ENCODE data around the gene SUMF1.

Gene SUMF1

GRCh38 chr3:4508048-4508981 is 41.2 kb upstream of the SUMF1 start:
- Histone ChIP-seq H3K79me2 (ENCODE audit: insufficient read depth, low read depth) (no peaks in the 10 kb centered on the region), H3K4me3 (IDR thresholded peaks at IDR 0.05; ENCODE audit: insufficient read depth, low read depth, low read length) (no peak overlapping the region), H3K27ac (peak overlapping the region; percentile 82), H4K20me1 (ENCODE audit: insufficient read depth) (no peaks in the 10 kb centered on the region), H3K27me3 (ENCODE audit: insufficient read depth, low read depth) (no peaks in the 10 kb centered on the region), H3K36me3 (ENCODE audit: insufficient read depth) (no peaks in the 10 kb centered on the region), H3K4me2 (peak overlapping the region; percentile 42), H2AFZ (ENCODE audit: low read depth) (no peak overlapping the region), H3K4me1 (ENCODE audit: low read depth, poor library complexity, severe bottlenecking) (peaks cover 65% of the 10 kb centered on the region), H3K9ac (peak overlapping the region; percentile 33; the same call in 1 of the 2 replicates)
- TF ChIP-seq, protein P1, sequence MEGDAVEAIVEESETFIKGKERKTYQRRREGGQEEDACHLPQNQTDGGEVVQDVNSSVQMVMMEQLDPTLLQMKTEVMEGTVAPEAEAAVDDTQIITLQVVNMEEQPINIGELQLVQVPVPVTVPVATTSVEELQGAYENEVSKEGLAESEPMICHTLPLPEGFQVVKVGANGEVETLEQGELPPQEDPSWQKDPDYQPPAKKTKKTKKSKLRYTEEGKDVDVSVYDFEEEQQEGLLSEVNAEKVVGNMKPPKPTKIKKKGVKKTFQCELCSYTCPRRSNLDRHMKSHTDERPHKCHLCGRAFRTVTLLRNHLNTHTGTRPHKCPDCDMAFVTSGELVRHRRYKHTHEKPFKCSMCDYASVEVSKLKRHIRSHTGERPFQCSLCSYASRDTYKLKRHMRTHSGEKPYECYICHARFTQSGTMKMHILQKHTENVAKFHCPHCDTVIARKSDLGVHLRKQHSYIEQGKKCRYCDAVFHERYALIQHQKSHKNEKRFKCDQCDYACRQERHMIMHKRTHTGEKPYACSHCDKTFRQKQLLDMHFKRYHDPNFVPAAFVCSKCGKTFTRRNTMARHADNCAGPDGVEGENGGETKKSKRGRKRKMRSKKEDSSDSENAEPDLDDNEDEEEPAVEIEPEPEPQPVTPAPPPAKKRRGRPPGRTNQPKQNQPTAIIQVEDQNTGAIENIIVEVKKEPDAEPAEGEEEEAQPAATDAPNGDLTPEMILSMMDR (conservative IDR thresholded peaks at IDR 0.05; ENCODE audit: low read depth, low read length) = no peak

DNA sequence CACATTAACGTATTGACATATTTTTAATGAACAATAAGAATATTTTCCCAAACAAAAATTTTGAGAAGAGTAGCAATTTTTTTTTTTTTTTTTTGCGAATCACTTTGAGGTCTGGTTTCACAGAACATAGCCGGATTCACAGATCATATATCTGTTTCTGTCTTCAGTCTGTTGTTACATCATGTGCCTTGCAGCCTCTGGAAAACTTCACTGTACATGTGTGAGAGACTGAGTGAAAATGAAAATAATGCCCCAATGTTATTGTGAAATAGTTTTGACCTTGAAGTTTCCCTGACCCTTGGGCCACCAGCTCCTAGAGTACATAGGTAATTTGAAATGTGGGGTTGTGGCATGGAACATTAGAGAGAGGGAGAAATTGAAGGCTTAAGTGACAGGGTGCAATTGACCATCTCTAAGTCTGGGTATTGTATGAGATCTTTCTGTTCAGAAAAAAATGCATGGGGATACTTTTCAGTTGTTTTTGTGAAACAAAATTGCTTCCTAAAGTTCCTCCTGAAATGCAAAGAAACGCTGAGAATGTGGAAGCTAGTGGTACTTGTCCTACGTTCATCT is 40.0 kb upstream of the SUMF1 start:
- peak overlapping the region; percentile 42 for H3K4me2 ChIP-seq
- H3K27me3 ChIP-seq (ENCODE audit: insufficient read depth, low read depth) = no peaks in the 10 kb centered on the region
- TF ChIP-seq, protein P1 (conservative IDR thresholded peaks at IDR 0.05; ENCODE audit: low read depth, low read length) = no peak
- peak overlapping the region; percentile 33; the same call in 1 of the 2 replicates for H3K9ac ChIP-seq
- no peaks in the 10 kb centered on the region for H3K36me3 ChIP-seq (ENCODE audit: insufficient read depth)
- H3K79me2 ChIP-seq (ENCODE audit: insufficient read depth, low read depth) = no peaks in the 10 kb centered on the region
- peak overlapping the region; percentile 82 for H3K27ac ChIP-seq
- H3K4me1 ChIP-seq (ENCODE audit: low read depth, poor library complexity, severe bottlenecking) = peaks cover 77% of the 10 kb centered on the region
- H2AFZ ChIP-seq (ENCODE audit: low read depth) = no peak overlapping the region
- no peak overlapping the region for H3K4me3 ChIP-seq (IDR thresholded peaks at IDR 0.05; ENCODE audit: insufficient read depth, low read depth, low read length)
- H4K20me1 ChIP-seq (ENCODE audit: insufficient read depth) = no peaks in the 10 kb centered on the region

DNA sequence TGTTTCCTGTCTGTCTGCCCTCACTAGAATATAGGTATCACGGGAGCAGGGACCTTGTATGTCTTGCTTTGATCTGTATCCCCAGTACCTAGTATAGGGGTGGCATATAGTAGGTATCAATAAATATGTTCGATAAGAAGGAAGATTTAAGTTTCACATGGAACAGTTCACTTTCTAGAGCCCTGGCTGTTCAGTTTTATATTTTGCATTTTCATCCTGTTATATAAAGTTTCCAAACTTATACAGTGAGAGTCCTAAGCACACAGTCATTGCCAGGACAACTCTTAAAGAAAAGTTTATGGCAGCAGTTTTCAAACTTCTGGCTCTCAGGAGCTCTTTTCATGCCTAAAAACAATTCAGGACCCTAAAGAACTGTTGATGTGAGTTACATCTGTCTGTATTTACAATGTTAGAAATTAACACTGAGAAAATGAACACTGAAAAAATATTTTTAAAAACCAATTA is 39.5 kb upstream of the SUMF1 start:
- Histone ChIP-seq H3K79me2 (ENCODE audit: insufficient read depth, low read depth) (no peaks in the 10 kb centered on the region), H3K4me2 (peak overlapping the region; percentile 42), H3K4me1 (ENCODE audit: low read depth, poor library complexity, severe bottlenecking) (peaks cover 82% of the 10 kb centered on the region), H3K27ac (peak overlapping the region; percentile 82; the same call in 1 of the 2 replicates), H2AFZ (ENCODE audit: low read depth) (no peak overlapping the region), H4K20me1 (ENCODE audit: insufficient read depth) (no peaks in the 10 kb centered on the region), H3K9ac (0 out of 2 replicates have a peak overlapping the region, but pooled peaks have one; percentile 33), H3K36me3 (ENCODE audit: insufficient read depth) (no peaks in the 10 kb centered on the region), H3K4me3 (IDR thresholded peaks at IDR 0.05; ENCODE audit: insufficient read depth, low read depth, low read length) (no peak overlapping the region), H3K27me3 (ENCODE audit: insufficient read depth, low read depth) (no peaks in the 10 kb centered on the region)
- TF ChIP-seq, protein P1 (conservative IDR thresholded peaks at IDR 0.05; ENCODE audit: low read depth, low read length) = no peak

GRCh38 chr3:4505688-4506558 is 38.9 kb upstream of the SUMF1 start:
- no peaks in the 10 kb centered on the region for H3K36me3 ChIP-seq (ENCODE audit: insufficient read depth)
- H3K4me1 ChIP-seq (ENCODE audit: low read depth, poor library complexity, severe bottlenecking) = peaks cover 89% of the 10 kb centered on the region
- H3K27ac ChIP-seq = peak overlapping the region; percentile 82; the same call in 1 of the 2 replicates
- H3K4me2 ChIP-seq = peak overlapping the region; percentile 42
- no peak overlapping the region for H3K9ac ChIP-seq
- H3K4me3 ChIP-seq (IDR thresholded peaks at IDR 0.05; ENCODE audit: insufficient read depth, low read depth, low read length) = no peak overlapping the region
- no peaks in the 10 kb centered on the region for H3K27me3 ChIP-seq (ENCODE audit: insufficient read depth, low read depth)
- H3K79me2 ChIP-seq (ENCODE audit: insufficient read depth, low read depth) = no peaks in the 10 kb centered on the region
- no peaks in the 10 kb centered on the region for H4K20me1 ChIP-seq (ENCODE audit: insufficient read depth)
- H2AFZ ChIP-seq (ENCODE audit: low read depth) = no peak overlapping the region
- TF ChIP-seq, protein P1 (conservative IDR thresholded peaks at IDR 0.05; ENCODE audit: low read depth, low read length) = no peak

Measured in KMS-11 (cell line).